Liver (tissue), 3 donors: ENCODE results near the gene RDX.

ENCODE experiments used
- ATF3 ChIP-seq: IDR thresholded peaks from 2 replicates; pipeline ENCODE4 v1.6.1; 2016; ENCODE audit warnings: antibody characterized with exemption
- CTCF ChIP-seq: fragments of 150-350 bp; IDR thresholded peaks from 2 replicates; pipeline ENCODE4 v1.5.1; 2017; ENCODE audit warnings: improper control_type of control experiment, low read depth, low read length; ENCODE audit not compliant: missing input control
- EGR1 ChIP-seq, 2 donors: IDR thresholded peaks; 2 replicates each; pipeline ENCODE4 v1.6.1; 2016 to 2018; ENCODE audit warnings: antibody characterized with exemption in 2 of 2, low read depth in 2 of 2
- FOXA1 ChIP-seq: IDR thresholded peaks from 2 replicates; pipeline ENCODE4 v1.6.1; 2016; ENCODE audit warnings: antibody characterized with exemption
- GABPA ChIP-seq, 2 donors: IDR thresholded peaks in 1 of 2; conservative IDR thresholded peaks in 1 of 2; 2 replicates each; pipeline ENCODE4 v1.6.1; 2016; ENCODE audit warnings: antibody characterized with exemption in 2 of 2, mild to moderate bottlenecking in 1 of 2, moderate library complexity in 1 of 2
- HNF4G ChIP-seq: IDR thresholded peaks from 2 replicates; pipeline ENCODE4 v1.6.1; 2016; ENCODE audit warnings: antibody characterized with exemption
- JUND ChIP-seq, 2 donors: IDR thresholded peaks; 2 replicates each; pipeline ENCODE4 v1.6.1; 2016; ENCODE audit warnings: antibody characterized with exemption in 2 of 2
- MAX ChIP-seq: IDR thresholded peaks from 2 replicates; pipeline ENCODE4 v1.6.1; 2016; ENCODE audit warnings: antibody characterized with exemption
- RAD21 ChIP-seq, 2 donors: IDR thresholded peaks; 2 replicates each; pipeline ENCODE4 v1.6.1; 2016; ENCODE audit warnings: antibody characterized with exemption in 2 of 2, mild to moderate bottlenecking in 2 of 2
- donor health status: healthy.
- donor health status: healthy.

- TF ChIP-seq JUND (IDR thresholded peaks at IDR 0.05) (no peak), EGR1 (IDR thresholded peaks at IDR 0.05; ENCODE audit: low read depth in 2 of 2) (no peak), MAX (no peak), CTCF (no peak), GABPA (IDR thresholded peaks at IDR 0.05 in 1 of 2, conservative IDR thresholded peaks at IDR 0.05 in 1 of 2) (no peak), ATF3 (no peak), HNF4G (no peak), RAD21 (IDR thresholded peaks at IDR 0.05) (no peak), FOXA1 (no peak)
Observed at GRCh38 chr11:110338684-110339083, 42.3 kb upstream of the RDX start.
